GM12872 (cell line): ENCODE measurements around the gene TMEFF2.

Experiments used
- CTCF ChIP-seq: IDR thresholded peaks from 3 replicates; pipeline ENCODE4 v1.5.1; 2011; ENCODE audit warnings: low read depth, mild to moderate bottlenecking, low read length, moderate library complexity; ENCODE audit not compliant: insufficient read depth

TMEFF2 gene

GRCh38 chr2:192126426-192126825 is 68.3 kb downstream of the TMEFF2 start:
- no peak for TF ChIP-seq CTCF

- no peak for TF ChIP-seq CTCF
Measured at GRCh38 chr2:192124571-192124970, 70.2 kb downstream of the TMEFF2 start.

- no peak for TF ChIP-seq CTCF
Measured at GRCh38 chr2:192123847-192124246, 70.9 kb downstream of the TMEFF2 start.

GRCh38 chr2:192122946-192123345 is 71.8 kb downstream of the TMEFF2 start:
- no peak for TF ChIP-seq CTCF

GRCh38 chr2:192122141-192122540 is 72.6 kb downstream of the TMEFF2 start:
- no peak for TF ChIP-seq CTCF

- no peak for TF ChIP-seq CTCF
Measured at GRCh38 chr2:192119536-192119935, 75.2 kb downstream of the TMEFF2 start.

- TF ChIP-seq CTCF = no peak
Measured at GRCh38 chr2:192117705-192118104, 77.0 kb downstream of the TMEFF2 start.

GRCh38 chr2:192099742-192100141 is 95.0 kb downstream of the TMEFF2 start:
- no peak for TF ChIP-seq CTCF
